PC-9 (cell line): Measurements from ENCODE around the gene ENTPD3. TPM values are rescaled to one million over a fixed set of nuclear protein-coding genes. Genes with fewer than 3 reads are reported as not detected.

ENCODE experiments used
- BruUV-seq: library from RNA; stranded (reverse); fragments of 400-500 nt; replicated peaks from 2 replicates; lab custom pipeline; 2021; lab: Mats Ljungman, UMichigan
- CTCF ChIA-PET: fragments of 300-600 bp; sonication (Branson Sonifier 250); formaldehyde crosslinking; loops from one replicate; lab custom pipeline; 2022; ENCODE audit warnings: antibody characterized with exemption; lab: Charles Lee
- POLR2A ChIA-PET: fragments of 300-600 bp; sonication (Branson Sonifier 250); formaldehyde crosslinking; loops from one replicate; lab custom pipeline; 2022; ENCODE audit warnings: antibody characterized with exemption; ENCODE audit not compliant: unreplicated experiment; lab: Charles Lee
- DNase-seq, 2 experiments: peaks; one replicate each; pipeline versions ENCODE4 v3.0.0 to v3.0.0-alpha.2; 2015 to 2022; ENCODE audit warnings: mixed read lengths in 1 of 2
- H2AFZ ChIP-seq: fragments of 200-600 bp; sonication (generic); 2 replicates; pipeline ENCODE4 v1.8.1; 2017; ENCODE audit warnings: antibody characterized with exemption
- H3F3A ChIP-seq: fragments of 200-600 bp; sonication (generic); 2 replicates; pipeline ENCODE4 v1.8.1; 2017; ENCODE audit warnings: antibody characterized with exemption, mild to moderate bottlenecking, low read depth; ENCODE audit not compliant: insufficient read depth
- H3K27ac ChIP-seq: fragments of 200-600 bp; sonication (generic); 2 replicates; pipeline ENCODE4 v1.6.1; 2016; ENCODE audit warnings: mixed run types
- H3K27me3 ChIP-seq: fragments of 200-600 bp; sonication (generic); 2 replicates; pipeline ENCODE4 v1.6.1; 2016; ENCODE audit warnings: low read depth, mixed run types; ENCODE audit not compliant: insufficient read depth
- H3K36me3 ChIP-seq: fragments of 200-600 bp; sonication (generic); 2 replicates; pipeline ENCODE4 v1.6.1; 2016; ENCODE audit warnings: low read depth, mixed run types
- H3K4me1 ChIP-seq: fragments of 200-600 bp; sonication (generic); replicated peaks from 2 replicates; pipeline ENCODE4 v1.6.1; 2016; ENCODE audit warnings: mixed run types; ENCODE audit not compliant: insufficient read depth
- H3K4me2 ChIP-seq: fragments of 200-600 bp; sonication (generic); 2 replicates; pipeline ENCODE4 v1.6.1; 2017; ENCODE audit warnings: mixed run types
- H3K4me3 ChIP-seq: fragments of 200-600 bp; sonication (generic); 2 replicates; pipeline ENCODE4 v1.6.1; 2016; ENCODE audit warnings: mixed run types
- H3K79me2 ChIP-seq: fragments of 200-600 bp; sonication (generic); 2 replicates; pipeline ENCODE4 v1.6.1; 2017; ENCODE audit warnings: low read depth, mixed run types
- H3K9me2 ChIP-seq: fragments of 200-600 bp; sonication (generic); 2 replicates; pipeline ENCODE4 v1.8.1; 2017; ENCODE audit warnings: mild to moderate bottlenecking; ENCODE audit not compliant: insufficient read depth
- H3K9me3 ChIP-seq: fragments of 200-600 bp; sonication (generic); 2 replicates; pipeline ENCODE4 v1.8.1; 2016; ENCODE audit warnings: low read depth; ENCODE audit not compliant: insufficient read depth
- H4K20me1 ChIP-seq: fragments of 200-600 bp; sonication (generic); 2 replicates; pipeline ENCODE4 v1.8.1; 2017; ENCODE audit not compliant: insufficient read depth
- CTCF ChIP-seq: fragments of 200-600 bp; sonication (generic); conservative IDR thresholded peaks from 2 replicates; pipeline ENCODE4 v1.6.1; 2017; ENCODE audit warnings: mixed run types, antibody characterized with exemption, mild to moderate bottlenecking, moderate library complexity
- EZH2 ChIP-seq: fragments of 200-600 bp; sonication (generic); IDR thresholded peaks from 2 replicates; pipeline ENCODE4 v1.8.0; 2017; ENCODE audit warnings: antibody characterized with exemption, low read depth
- intact Hi-C: fragments of 100-400 bp; cut with micrococcal nuclease; formaldehyde crosslinking; loops from one replicate; pipeline ENCODE4 v1.10.0; 2022; ENCODE audit not compliant: unreplicated experiment
- total RNA-seq: library from RNA; stranded (reverse); gene quantifications from 2 replicates; pipeline ENCODE4 v1.2.3, GENCODE V29; 2021

Gene ENTPD3
- total RNA-seq, 1 experiment from 2014 or later = not detected

GRCh38 chr3:40397129-40397528, 10.1 kb downstream of the ENTPD3 start:
- BruUV-seq = no TSS peak
- no peaks in the 10 kb centered on the region for H3K27me3 ChIP-seq
- TF ChIP-seq EZH2 (no peak), CTCF (no peak)
- H3K9me3 ChIP-seq = no peaks in the 10 kb centered on the region
- no peaks in the 10 kb centered on the region for H3K9me2 ChIP-seq
- intact Hi-C loops = no loop called here
- H4K20me1 ChIP-seq = no peaks in the 10 kb centered on the region
- no peak for DNase-seq
- H3K4me2 ChIP-seq = no peak overlapping the region
- no peaks in the 10 kb centered on the region for H3K79me2 ChIP-seq
- H2AFZ ChIP-seq = no peak overlapping the region
- CTCF ChIA-PET = no interaction called here
- peaks cover 5% of the 10 kb centered on the region; the same call in 1 of the 2 replicates for H3F3A ChIP-seq
- H3K4me1 ChIP-seq = peaks cover 24% of the 10 kb centered on the region
- peak overlapping the region; percentile 43; the same call in 1 of the 2 replicates for H3K27ac ChIP-seq
- no peak overlapping the region for H3K4me3 ChIP-seq
- POLR2A ChIA-PET = no interaction called here
- no peaks in the 10 kb centered on the region for H3K36me3 ChIP-seq

DNA sequence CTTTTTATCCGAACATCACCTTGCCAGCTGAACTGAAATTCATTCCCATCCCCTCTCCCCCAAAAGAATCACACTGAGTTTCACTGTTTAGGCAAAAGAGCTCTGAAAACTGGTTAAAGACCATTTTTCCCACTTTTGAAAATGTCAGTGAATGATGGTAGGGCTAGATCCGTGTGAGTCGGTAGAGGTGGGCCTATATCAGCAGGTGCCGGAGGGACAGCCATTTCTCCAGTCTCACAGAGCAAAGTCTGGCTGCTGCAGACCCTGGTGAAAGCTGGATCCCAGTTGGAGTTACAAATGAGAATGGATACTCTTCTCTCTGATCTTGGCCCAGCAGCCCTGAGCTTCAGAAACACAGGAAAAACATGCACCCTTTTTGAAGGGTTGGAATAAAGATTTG, 10.9 kb downstream of the ENTPD3 start:
- no peak overlapping the region for H3K4me2 ChIP-seq
- intact Hi-C loops = no loop called here
- POLR2A ChIA-PET = no interaction called here

DNA sequence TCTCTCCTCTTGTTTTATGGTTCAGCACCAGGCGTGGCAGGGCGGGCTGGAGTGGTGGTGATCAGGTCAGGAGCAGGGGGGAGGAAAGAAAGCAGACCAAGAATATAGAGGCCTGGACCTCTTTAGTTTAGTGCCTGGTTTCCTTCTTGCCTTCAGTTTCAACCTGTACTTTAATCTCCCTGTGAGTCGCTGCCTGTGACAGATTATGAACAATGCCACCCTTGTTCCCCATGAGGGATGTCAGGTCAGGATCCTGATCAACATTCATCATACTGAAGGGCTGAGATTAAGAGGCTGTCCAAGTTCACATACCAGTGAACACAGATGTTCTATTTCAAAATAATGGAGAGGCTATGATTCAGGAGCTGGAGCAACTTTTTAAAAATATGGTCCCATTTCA, 11.4 kb downstream of the ENTPD3 start:
- no peak overlapping the region for H3K4me2 ChIP-seq
- peak in 1 of 2 experiments; percentile 73 for DNase-seq
- peaks cover 24% of the 10 kb centered on the region for H3K4me1 ChIP-seq
- TF ChIP-seq CTCF = no peak
- TF ChIP-seq EZH2 = no peak
- peak overlapping the region; percentile 57 for H3K27ac ChIP-seq
- no peaks in the 10 kb centered on the region for H4K20me1 ChIP-seq
- ChIA-PET POLR2A (no interaction called here), CTCF (no interaction called here)
- BruUV-seq = no TSS peak
- no peak overlapping the region for H2AFZ ChIP-seq
- H3K9me3 ChIP-seq = no peaks in the 10 kb centered on the region
- no peaks in the 10 kb centered on the region for H3K36me3 ChIP-seq
- no peaks in the 10 kb centered on the region for H3K9me2 ChIP-seq
- no peaks in the 10 kb centered on the region for H3K79me2 ChIP-seq
- intact Hi-C loops = no loop called here
- peaks cover 5% of the 10 kb centered on the region; the same call in 1 of the 2 replicates for H3F3A ChIP-seq
- H3K4me3 ChIP-seq = no peak overlapping the region
- no peaks in the 10 kb centered on the region for H3K27me3 ChIP-seq

More for the DNA sequence above, 10.9 kb downstream of the ENTPD3 start:
- TF ChIP-seq EZH2 = no peak
- no peak for TF ChIP-seq CTCF
- no peak for DNase-seq
- no peak overlapping the region for H3K4me3 ChIP-seq
- H3K36me3 ChIP-seq = no peaks in the 10 kb centered on the region
- H3K4me1 ChIP-seq = peaks cover 24% of the 10 kb centered on the region
- no peaks in the 10 kb centered on the region for H3K9me2 ChIP-seq
- H3K27ac ChIP-seq = peak overlapping the region; percentile 57
- H4K20me1 ChIP-seq = no peaks in the 10 kb centered on the region
- H3K27me3 ChIP-seq = no peaks in the 10 kb centered on the region
- H3K79me2 ChIP-seq = no peaks in the 10 kb centered on the region
- BruUV-seq = no TSS peak
- no peaks in the 10 kb centered on the region for H3K9me3 ChIP-seq
- no peak overlapping the region for H2AFZ ChIP-seq
- CTCF ChIA-PET = no interaction called here
- peaks cover 5% of the 10 kb centered on the region; the same call in 1 of the 2 replicates for H3F3A ChIP-seq
